HEK293 (cell line): ENCODE data around the gene OR5T2.

ENCODE experiments used
- BCL11A ChIP-seq: fragments of 450-650 bp; formaldehyde crosslinking; IDR thresholded peaks from 2 replicates; pipeline ENCODE4 v1.5.1; 2016; ENCODE audit warnings: low read depth, missing biosample characterization, missing genetic modification characterization
- CTCF ChIP-seq: fragments of 450-650 bp; formaldehyde crosslinking; IDR thresholded peaks from 2 replicates; pipeline ENCODE4 v1.5.1; 2016; ENCODE audit warnings: missing biosample characterization, missing genetic modification characterization
- GFI1B ChIP-seq: fragments of 450-650 bp; formaldehyde crosslinking; IDR thresholded peaks from 2 replicates; pipeline ENCODE4 v1.5.1; 2016; ENCODE audit warnings: missing biosample characterization, missing genetic modification characterization
- PRDM10 ChIP-seq: fragments of 450-650 bp; formaldehyde crosslinking; IDR thresholded peaks from 2 replicates; pipeline ENCODE4 v1.5.1; 2016; ENCODE audit warnings: missing biosample characterization, missing genetic modification characterization
- YY1 ChIP-seq: fragments of 450-650 bp; formaldehyde crosslinking; IDR thresholded peaks from 2 replicates; pipeline ENCODE4 v1.5.1; 2018; ENCODE audit warnings: missing biosample characterization, missing genetic modification characterization
- ZBTB8A ChIP-seq: fragments of 450-650 bp; formaldehyde crosslinking; IDR thresholded peaks from 2 replicates; pipeline ENCODE4 v1.5.1; 2016; ENCODE audit warnings: missing biosample characterization, missing genetic modification characterization
- ZNF121 ChIP-seq: fragments of 450-650 bp; formaldehyde crosslinking; IDR thresholded peaks from 2 replicates; pipeline ENCODE4 v1.5.1; 2016; ENCODE audit warnings: missing biosample characterization, missing genetic modification characterization
- ZNF133 ChIP-seq: fragments of 450-650 bp; formaldehyde crosslinking; IDR thresholded peaks from 2 replicates; pipeline ENCODE4 v1.5.1; 2016; ENCODE audit warnings: missing biosample characterization, missing genetic modification characterization
- ZNF416 ChIP-seq: fragments of 450-650 bp; formaldehyde crosslinking; IDR thresholded peaks from 2 replicates; pipeline ENCODE4 v1.5.1; 2016; ENCODE audit warnings: missing biosample characterization, missing genetic modification characterization
- ZNF449 ChIP-seq: fragments of 450-650 bp; formaldehyde crosslinking; IDR thresholded peaks from 2 replicates; pipeline ENCODE4 v1.5.1; 2017; ENCODE audit warnings: missing biosample characterization, mild to moderate bottlenecking, missing genetic modification characterization, moderate library complexity
- ZNF585B ChIP-seq: fragments of 450-650 bp; formaldehyde crosslinking; IDR thresholded peaks from 2 replicates; pipeline ENCODE4 v1.5.1; 2016; ENCODE audit warnings: missing biosample characterization, missing genetic modification characterization

DNA sequence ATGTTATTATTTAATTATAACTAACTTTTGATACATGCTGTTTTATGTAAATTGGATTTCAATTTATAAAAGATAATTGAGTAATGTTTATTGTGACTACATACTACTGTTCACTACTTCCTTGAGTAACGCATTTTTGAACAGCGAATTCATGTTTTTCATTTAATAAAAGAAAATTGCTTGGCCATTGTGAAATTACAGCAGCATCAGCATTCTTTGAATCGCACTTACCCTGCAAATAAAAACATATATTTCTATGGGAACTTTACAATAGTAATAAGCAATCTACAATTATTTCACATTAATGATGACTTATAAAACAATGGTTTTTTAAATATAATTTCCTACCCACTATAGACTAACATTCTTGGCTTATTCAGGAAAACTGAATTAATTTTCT, 37.4 kb downstream of the OR5T2 start:
- TF ChIP-seq ZNF121 (no peak), ZNF449 (tag by site-specific recombination) (no peak), PRDM10 (tag by site-specific recombination) (no peak), BCL11A (tag by site-specific recombination) (no peak), ZBTB8A (tag by site-specific recombination) (no peak), YY1 (tag by site-specific recombination) (no peak), ZNF585B (tag by site-specific recombination) (no peak), CTCF (tag by site-specific recombination) (no peak), ZNF416 (tag by site-specific recombination) (no peak), ZNF133 (no peak), GFI1B (tag by site-specific recombination) (no peak)
